IMR-90 (cell line): ENCODE results near the gene FXYD1. TPM values are rescaled to one million over a fixed set of nuclear protein-coding genes. Genes with fewer than 3 reads are reported as not detected.

Source experiments
- ATAC-seq: fragments of 200-7000 bp; cut with Tn5 transposase; 2 replicates; pipeline ENCODE4 v1.9.1; 2020; ENCODE audit warnings: low read depth, mild to moderate bottlenecking, moderate library complexity
- BruUV-seq: library from RNA; stranded (reverse); fragments of 400-500 nt; replicated peaks from 2 replicates; lab custom pipeline; 2021; lab: Mats Ljungman, UMichigan
- CTCF ChIA-PET: fragments of 300-600 bp; formaldehyde crosslinking; extraction: SDS; loops from one replicate; lab custom pipeline; 2021; ENCODE audit warnings: antibody characterized with exemption; lab: Yijun Ruan, JAX
- POLR2A ChIA-PET: fragments of 300-600 bp; sonication (Branson Sonifier 250); formaldehyde crosslinking; loops from one replicate; lab custom pipeline; 2022; ENCODE audit warnings: antibody characterized with exemption; ENCODE audit not compliant: unreplicated experiment; lab: Charles Lee
- DNase-seq: peaks from one replicate; pipeline ENCODE4 v3.0.0; 2013
- H2AFZ ChIP-seq: replicated peaks from 2 replicates; pipeline ENCODE3; 2013; ENCODE audit warnings: low read length, mild to moderate bottlenecking; ENCODE audit not compliant: poor library complexity
- H2AK5ac ChIP-seq: 2 replicates; pipeline ENCODE4 v1.6.1; 2013; ENCODE audit warnings: low read depth, low read length, inconsistent platforms
- H2AK9ac ChIP-seq: replicated peaks from 2 replicates; pipeline ENCODE3; 2013; ENCODE audit warnings: mild to moderate bottlenecking, low read depth, low read length, moderate library complexity; ENCODE audit not compliant: poor library complexity
- H2BK120ac ChIP-seq: 2 replicates; pipeline ENCODE4 v1.6.1; 2013; ENCODE audit warnings: low read depth, low read length, inconsistent platforms
- H2BK15ac ChIP-seq: 3 replicates; pipeline ENCODE4 v1.6.1; 2013; ENCODE audit warnings: low read depth, low read length, inconsistent platforms
- H2BK20ac ChIP-seq: 2 replicates; pipeline ENCODE4 v1.6.1; 2013; ENCODE audit warnings: low read depth, mild to moderate bottlenecking, inconsistent platforms, low read length, moderate library complexity
- H2BK5ac ChIP-seq: 2 replicates; pipeline ENCODE4 v1.6.1; 2013; ENCODE audit warnings: mild to moderate bottlenecking, low read depth, low read length, inconsistent platforms; ENCODE audit not compliant: poor library complexity, severe bottlenecking
- H3K14ac ChIP-seq: replicated peaks from 2 replicates; pipeline ENCODE4 v1.6.1; 2013; ENCODE audit warnings: low read depth, low read length, inconsistent platforms
- H3K18ac ChIP-seq: 2 replicates; pipeline ENCODE4 v1.6.1; 2013; ENCODE audit warnings: low read depth, low read length, control low read depth
- H3K23ac ChIP-seq: 2 replicates; pipeline ENCODE4 v1.6.1; 2013; ENCODE audit warnings: low read depth, low read length, inconsistent platforms
- H3K27ac ChIP-seq: 2 replicates; pipeline ENCODE4 v1.5.1; 2013; ENCODE audit warnings: mild to moderate bottlenecking, control low read depth, low read length; ENCODE audit not compliant: insufficient read depth
- H3K27me3 ChIP-seq: 2 replicates; pipeline ENCODE4 v1.6.1; 2013; ENCODE audit warnings: low read length; ENCODE audit not compliant: control insufficient read depth, insufficient read depth
- H3K36me3 ChIP-seq: 2 replicates; pipeline ENCODE4 v1.6.1; 2013; ENCODE audit warnings: low read length, mixed read lengths; ENCODE audit not compliant: control insufficient read depth, insufficient read depth
- H3K4ac ChIP-seq: 2 replicates; pipeline ENCODE4 v1.6.1; 2013; ENCODE audit warnings: low read depth, low read length, inconsistent platforms
- H3K4me1 ChIP-seq: 2 replicates; pipeline ENCODE4 v1.6.1; 2013; ENCODE audit warnings: low read length, mixed read lengths; ENCODE audit not compliant: control insufficient read depth, insufficient read depth
- H3K4me2 ChIP-seq: 2 replicates; pipeline ENCODE4 v1.6.1; 2013; ENCODE audit warnings: low read depth, mild to moderate bottlenecking, control low read depth, low read length, moderate library complexity
- H3K4me3 ChIP-seq: 2 replicates; pipeline ENCODE4 v1.5.1; 2013; ENCODE audit warnings: low read depth, mild to moderate bottlenecking, control low read depth, low read length, moderate library complexity; ENCODE audit not compliant: insufficient read depth
- H3K56ac ChIP-seq: 2 replicates; pipeline ENCODE4 v1.6.1; 2013; ENCODE audit warnings: low read length, inconsistent platforms; ENCODE audit not compliant: insufficient read depth; ENCODE audit errors: extremely low read depth
- H3K79me1 ChIP-seq, 2 experiments: 2 replicates each; pipeline ENCODE4 v1.6.1; 2013; ENCODE audit warnings: low read length in 2 of 2, inconsistent platforms in 1 of 2, low read depth in 1 of 2
- H3K9ac ChIP-seq: 2 replicates; pipeline ENCODE4 v1.6.1; 2013; ENCODE audit warnings: low read depth, low read length, control low read depth
- H3K9me1 ChIP-seq: 2 replicates; pipeline ENCODE4 v1.6.1; 2013; ENCODE audit warnings: low read length, inconsistent platforms; ENCODE audit not compliant: insufficient read depth
- H3K9me3 ChIP-seq: 2 replicates; pipeline ENCODE4 v1.6.1; 2013; ENCODE audit warnings: low read length; ENCODE audit not compliant: control insufficient read depth, insufficient read depth
- H4K20me1 ChIP-seq: 2 replicates; pipeline ENCODE4 v1.6.1; 2013; ENCODE audit warnings: low read length, inconsistent platforms; ENCODE audit not compliant: insufficient read depth
- H4K5ac ChIP-seq: 2 replicates; pipeline ENCODE4 v1.6.1; 2013; ENCODE audit warnings: mild to moderate bottlenecking, low read depth, low read length, control low read depth
- H4K8ac ChIP-seq, 2 experiments: 2 replicates each; pipeline ENCODE4 v1.6.1; 2013; ENCODE audit warnings: low read depth in 2 of 2, low read length in 2 of 2, control low read depth in 1 of 2, inconsistent platforms in 1 of 2
- H4K91ac ChIP-seq: 2 replicates; pipeline ENCODE4 v1.6.1; 2013; ENCODE audit warnings: low read depth, low read length, inconsistent platforms; ENCODE audit not compliant: insufficient read depth
- BHLHE40 ChIP-seq: fragments of 150-350 bp; IDR thresholded peaks from 2 replicates; pipeline ENCODE4 v1.6.1; 2016; ENCODE audit warnings: mild to moderate bottlenecking, low read depth, low read length
- ELK1 ChIP-seq: fragments of 150-350 bp; IDR thresholded peaks from 2 replicates; pipeline ENCODE4 v1.6.1; 2016; ENCODE audit warnings: low read depth, mild to moderate bottlenecking, low read length, moderate library complexity, borderline replicate concordance
- MXI1 ChIP-seq: IDR thresholded peaks from 2 replicates; pipeline ENCODE4 v1.6.1; 2012; ENCODE audit warnings: low read depth, mild to moderate bottlenecking, low read length, moderate library complexity, borderline replicate concordance
- NFE2L2 ChIP-seq: fragments of 150-350 bp; IDR thresholded peaks from 2 replicates; pipeline ENCODE4 v1.6.1; 2016; ENCODE audit warnings: low read depth, mild to moderate bottlenecking, low read length
- POLR2A ChIP-seq: IDR thresholded peaks from 2 replicates; pipeline ENCODE4 v1.6.1; 2012; ENCODE audit warnings: mild to moderate bottlenecking, low read depth, low read length
- RAD21 ChIP-seq: IDR thresholded peaks from 2 replicates; pipeline ENCODE4 v1.6.1; 2012; ENCODE audit warnings: low read length, improper control_type of control experiment
- RCOR1 ChIP-seq: IDR thresholded peaks from 2 replicates; pipeline ENCODE4 v1.6.1; 2012; ENCODE audit warnings: mild to moderate bottlenecking, low read length, improper control_type of control experiment; ENCODE audit not compliant: insufficient replicate concordance
- SMC3 ChIP-seq: fragments of 150-350 bp; IDR thresholded peaks from 2 replicates; pipeline ENCODE4 v1.6.1; 2016; ENCODE audit warnings: low read depth, mild to moderate bottlenecking, antibody characterized with exemption, low read length, moderate library complexity
- USF2 ChIP-seq: fragments of 150-350 bp; IDR thresholded peaks from 2 replicates; pipeline ENCODE4 v1.6.1; 2017; ENCODE audit warnings: mild to moderate bottlenecking, antibody characterized with exemption, low read length, low read depth
- WGBS, 2 experiments: methylation state at CpG; one replicate each; pipeline versions ENCODE4 v1.1.5 to v1.1.7; 2013; ENCODE audit warnings: missing lambda C conversion rate in 2 of 2; ENCODE audit not compliant: insufficient read length in 1 of 2; ENCODE audit errors: extremely low coverage in 2 of 2; 5-methylcytosine and 5-hydroxymethylcytosine counted together
- dilution Hi-C: fragments of 300-500 bp; cut with HindIII; formaldehyde crosslinking; loops from one replicate; pipeline ENCODE4 v1.14.3; 2018; ENCODE audit warnings: low sequenced_read_pairs; ENCODE audit not compliant: unreplicated experiment
- in situ Hi-C: fragments of 300-500 bp; cut with MboI; formaldehyde crosslinking; loops from 3 replicates; pipeline ENCODE4 v1.14.3; 2019; ENCODE audit warnings: low sequenced_read_pairs, inconsistent platforms, mixed read lengths
- intact Hi-C: fragments of 100-400 bp; cut with micrococcal nuclease; formaldehyde crosslinking; loops from 2 replicates; pipeline ENCODE4 v1.10.0; 2022
- polyA plus RNA-seq, 3 experiments: library from polyadenylated mRNA; depleted of rRNA; stranded (reverse); fragments of >200 nt; gene quantifications; 2 replicates each; pipeline ENCODE4 v1.2.3, GENCODE V29; 2012; ENCODE audit warnings: low replicate concordance in 1 of 3
- total RNA-seq: library from RNA; depleted of rRNA; stranded (reverse); fragments of >200 nt; gene quantifications from 2 replicates; pipeline ENCODE4 v1.2.3, GENCODE V29; 2012

FXYD1 gene
- total and polyA plus RNA-seq, 2 of the 4 experiments (the other 2 are of a cell fraction): 0.18 to 3.9 TPM

GRCh38 chr19:35120898-35121297, 17.7 kb upstream of the FXYD1 start:
- dilution Hi-C loops (no loop called here), intact Hi-C loops (no loop called here), in situ Hi-C loops (no loop called here)
- ChIA-PET CTCF (no interaction called here), POLR2A (no interaction called here)
- no peak overlapping the region for H2AK5ac ChIP-seq
- H3K9me1 ChIP-seq: peaks cover 7% of the 10 kb centered on the region; the same call in 1 of the 2 replicates
- no peak overlapping the region for H3K9ac ChIP-seq
- no peak overlapping the region for H4K91ac ChIP-seq
- H2AK9ac ChIP-seq: no peak overlapping the region
- peaks cover 13% of the 10 kb centered on the region for H3K27me3 ChIP-seq
- H3K23ac ChIP-seq: no peak overlapping the region
- H4K5ac ChIP-seq: no peak overlapping the region
- H4K8ac ChIP-seq: no peak overlapping the region
- no peak overlapping the region for H3K4me3 ChIP-seq
- H2BK15ac ChIP-seq: no peak overlapping the region
- no peak overlapping the region for H3K14ac ChIP-seq
- H3K4me2 ChIP-seq: no peak overlapping the region
- TF ChIP-seq SMC3 (no peak), POLR2A (no peak), RAD21 (no peak), RCOR1 (no peak), USF2 (no peak), ELK1 (no peak), NFE2L2 (no peak), MXI1 (no peak), BHLHE40 (no peak)
- WGBS, 2 experiments: no CpG with 5 or more reads among the region's 7 CpGs
- no peak overlapping the region for H2BK5ac ChIP-seq
- no peak for DNase-seq
- no peak overlapping the region for H3K56ac ChIP-seq
- H3K36me3 ChIP-seq: no peaks in the 10 kb centered on the region
- no peak overlapping the region for H2AFZ ChIP-seq
- H3K9me3 ChIP-seq: no peaks in the 10 kb centered on the region
- 0 out of 4 replicates have a peak, but pooled peaks cover 0 to 7% of the 10 kb centered on the region in 2 experiments for H3K79me1 ChIP-seq
- ATAC-seq: no peak
- no peaks in the 10 kb centered on the region for H4K20me1 ChIP-seq
- no peak overlapping the region for H3K27ac ChIP-seq
- BruUV-seq: no TSS peak
- no peak overlapping the region for H3K18ac ChIP-seq
- no peak overlapping the region for H3K4ac ChIP-seq
- peaks cover 2% of the 10 kb centered on the region; the same call in 1 of the 2 replicates for H3K4me1 ChIP-seq
- no peak overlapping the region for H2BK20ac ChIP-seq
- no peak overlapping the region for H2BK120ac ChIP-seq
